Activated CD4-positive, alpha-beta T cell treated with anti-CD3 and anti-CD28 coated beads, Interleukin-2, amount 50 U/mL, for 24 hours (primary cell): ENCODE results near the gene IL18R1.
"Not testable (repeated sequence)": the region's sequence is repeated elsewhere in the genome, so short reads cannot be mapped to it uniquely, and the experiment has no call there.

ENCODE experiments used
- DNase-seq, 2 donors: peaks; one replicate each; pipeline ENCODE4 v3.0.0-alpha.2; 2020; ENCODE audit warnings: low read depth in 1 of 2, low spot score in 1 of 2

Gene IL18R1

GRCh38 chr2:102355526-102356380, at the start of gene IL18R1:
Gene IL18R1, plus strand, starts transcription at chr2:102355796. Its CDS starts 6,865 bp downstream, at chr2:102362661.
- DNase-seq = peak; percentile 48 to 61

- no peak for DNase-seq
Measured at GRCh38 chr2:102306125-102306524, 49.5 kb upstream of the IL18R1 start.

- DNase-seq = no peak
Measured at GRCh38 chr2:102310964-102311640, 44.5 kb upstream of the IL18R1 start, which contains the start of gene IL1RL1. Gene IL1RL1, plus strand, starts transcription at chr2:102311563. Its CDS starts 26,702 bp downstream, at chr2:102338265.

- no peak for DNase-seq
Measured at GRCh38 chr2:102313025-102313424, 42.6 kb upstream of the IL18R1 start.

- no peak for DNase-seq
Measured at GRCh38 chr2:102313471-102313870, 42.1 kb upstream of the IL18R1 start.

- DNase-seq = no peak
Measured at GRCh38 chr2:102313950-102314349, 41.6 kb upstream of the IL18R1 start.

- DNase-seq = no peak
Measured at GRCh38 chr2:102315921-102316320, 39.7 kb upstream of the IL18R1 start.

- DNase-seq = no peak
Measured at GRCh38 chr2:102317715-102318114, 37.9 kb upstream of the IL18R1 start.

- DNase-seq = no peak
Measured at GRCh38 chr2:102318437-102318836, 37.2 kb upstream of the IL18R1 start.

GRCh38 chr2:102321941-102322719, 33.5 kb upstream of the IL18R1 start:
- no peak for DNase-seq

- not testable (repeated sequence) for DNase-seq
Measured at GRCh38 chr2:102324914-102325313, 30.7 kb upstream of the IL18R1 start.

- no peak for DNase-seq
Measured at GRCh38 chr2:102331311-102331980, 24.1 kb upstream of the IL18R1 start.

GRCh38 chr2:102334486-102334885, 21.1 kb upstream of the IL18R1 start:
- DNase-seq = no peak

GRCh38 chr2:102335871-102336366, 19.7 kb upstream of the IL18R1 start:
- DNase-seq = no peak

GRCh38 chr2:102336502-102336945, 19.1 kb upstream of the IL18R1 start:
- DNase-seq = no peak

GRCh38 chr2:102337012-102337411, 18.6 kb upstream of the IL18R1 start:
- no peak for DNase-seq

- no peak for DNase-seq
Measured at GRCh38 chr2:102337481-102338386, 17.9 kb upstream of the IL18R1 start.

GRCh38 chr2:102340778-102341177, 14.8 kb upstream of the IL18R1 start:
- DNase-seq = no peak

- no peak for DNase-seq
Measured at GRCh38 chr2:102342888-102343287, 12.7 kb upstream of the IL18R1 start.

GRCh38 chr2:102344397-102344796, 11.2 kb upstream of the IL18R1 start:
- DNase-seq = no peak
